ENCODE measurements around the gene PAFAH1B1. TPM values are rescaled to one million over a fixed set of nuclear protein-coding genes. Genes with fewer than 3 reads are reported as not detected.
"Not testable (repeated sequence)": the region's sequence is repeated elsewhere in the genome, so short reads cannot be mapped to it uniquely, and the experiment has no call there.

PAFAH1B1 gene
- total RNA-seq, 4 donors from 2014 or later: 33.4 to 91.6 (median 78.8) TPM

GRCh38 chr17:2656283-2656682 lies 62.8 kb downstream of the PAFAH1B1 start:
- no peaks in the 10 kb centered on the region for H3K9me3 ChIP-seq
- peaks cover 0 to 42% (median 3%) of the 10 kb centered on the region in 3 donors for H3K36me3 ChIP-seq
- no peak for DNase-seq
- H3K4me3 ChIP-seq: no peak overlapping the region
- WGBS, 2 donors: 0 to 8% methylated on average over 1 of the region's 1 CpG
- no peaks in the 10 kb centered on the region for H3K27me3 ChIP-seq
- peaks cover 0 to 10% (median 0%) of the 10 kb centered on the region in 3 donors for H3K4me1 ChIP-seq
- TF ChIP-seq CTCF (IDR thresholded peaks at IDR 0.05): no peak
- no peak for TF ChIP-seq POLR2A (IDR thresholded peaks at IDR 0.05)
- intact Hi-C loops (cut with DNase I): no loop called here
- H3K27ac ChIP-seq: no peak overlapping the region

- WGBS, 2 donors: 30 to 33% methylated on average over 7 of the region's 8 CpGs
- H3K27ac ChIP-seq; H3K9me3 ChIP-seq; H3K27me3 ChIP-seq; DNase-seq; H3K4me3 ChIP-seq; H3K4me1 ChIP-seq; intact Hi-C loops (cut with DNase I): not testable (repeated sequence)
- peaks cover 0 to 34% (median 3%) of the 10 kb centered on the region in 3 donors for H3K36me3 ChIP-seq
Measured at GRCh38 chr17:2659337-2659736, 65.9 kb downstream of the PAFAH1B1 start.

GRCh38 chr17:2660410-2660809 lies 67.0 kb downstream of the PAFAH1B1 start:
- peaks cover 0 to 31% (median under 1%) of the 10 kb centered on the region in 3 donors for H3K36me3 ChIP-seq
- H3K27me3 ChIP-seq; intact Hi-C loops (cut with DNase I); H3K4me1 ChIP-seq; H3K4me3 ChIP-seq; H3K9me3 ChIP-seq; H3K27ac ChIP-seq; DNase-seq: not testable (repeated sequence)
- 96% methylated on average over 3 to 4 of the region's 4 CpGs for WGBS, 2 donors

GRCh38 chr17:2672026-2672425 lies 78.6 kb downstream of the PAFAH1B1 start:
- H3K4me1 ChIP-seq: no peaks in the 10 kb centered on the region
- TF ChIP-seq POLR2A (IDR thresholded peaks at IDR 0.05) (no peak), CTCF (IDR thresholded peaks at IDR 0.05) (no peak)
- no peak for DNase-seq
- intact Hi-C loops (cut with DNase I): loop anchor here (10.0 kb wide), 1 partner anchor 237 kb away; no protein-coding TSS in a partner anchor
- 89 to 91% methylated on average over 5 of the region's 5 CpGs for WGBS, 2 donors
- H3K27me3 ChIP-seq: no peaks in the 10 kb centered on the region
- H3K4me3 ChIP-seq: no peak overlapping the region
- H3K27ac ChIP-seq: no peak overlapping the region
- H3K9me3 ChIP-seq: no peaks in the 10 kb centered on the region
- peaks cover 9 to 100% (median 38%) of the 10 kb centered on the region in 3 donors for H3K36me3 ChIP-seq

GRCh38 chr17:2679247-2679646 lies 85.8 kb downstream of the PAFAH1B1 start:
- intact Hi-C loops (cut with DNase I): loop anchor here (10.0 kb wide), 1 partner anchor 244 kb away; no protein-coding TSS in a partner anchor
- WGBS, 2 donors: 93 to 95% methylated on average over 1 of the region's 1 CpG
- H3K36me3 ChIP-seq: peaks cover 25 to 97% (median 33%) of the 10 kb centered on the region in 3 donors

GRCh38 chr17:2680961-2681360 lies 87.5 kb downstream of the PAFAH1B1 start:
- Histone ChIP-seq H3K4me3 (no peak overlapping the region), H3K27me3 (no peaks in the 10 kb centered on the region), H3K4me1 (peaks cover 0 to 16% (median 7%) of the 10 kb centered on the region in 3 donors), H3K9me3 (no peaks in the 10 kb centered on the region), H3K27ac (no peak overlapping the region), H3K36me3 (peaks cover 25 to 89% (median 32%) of the 10 kb centered on the region in 3 donors)
- WGBS, 2 donors: 88 to 93% methylated on average over 2 of the region's 2 CpGs
- intact Hi-C loops (cut with DNase I): no loop called here
- no peak for TF ChIP-seq POLR2A (IDR thresholded peaks at IDR 0.05)
- TF ChIP-seq CTCF (IDR thresholded peaks at IDR 0.05): no peak
- no peak for DNase-seq

More at GRCh38 chr17:2679247-2679646, 85.8 kb downstream of the PAFAH1B1 start:
- not testable (repeated sequence) for H3K27me3 ChIP-seq, H3K9me3 ChIP-seq, H3K4me3 ChIP-seq, H3K4me1 ChIP-seq, H3K27ac ChIP-seq, DNase-seq

- 79 to 83% methylated on average over 7 of the region's 7 CpGs for WGBS, 2 donors
- intact Hi-C loops (cut with DNase I): no loop called here
- TF ChIP-seq CTCF (IDR thresholded peaks at IDR 0.05) (no peak), POLR2A (IDR thresholded peaks at IDR 0.05) (no peak)
- H3K36me3 ChIP-seq: peaks cover 25 to 83% (median 32%) of the 10 kb centered on the region in 3 donors
- no peak for DNase-seq
- no peaks in the 10 kb centered on the region for H3K9me3 ChIP-seq
- no peaks in the 10 kb centered on the region for H3K27me3 ChIP-seq
- no peak overlapping the region for H3K4me3 ChIP-seq
- peaks cover 2 to 23% (median 9%) of the 10 kb centered on the region in 3 donors for H3K4me1 ChIP-seq
- no peak overlapping the region for H3K27ac ChIP-seq
Measured at GRCh38 chr17:2681650-2682049, 88.2 kb downstream of the PAFAH1B1 start.

All from esophagus squamous epithelium (tissue), 5 donors.